ENCODE measurements around the gene UBE2E2. TPM values are rescaled to one million over a fixed set of nuclear protein-coding genes. Genes with fewer than 3 reads are reported as not detected.

UBE2E2 gene
- polyA plus RNA-seq, 1 donor (not counting 4 experiments of a cell fraction or from before 2014, with no cell fraction given), result 63.2 TPM

GRCh38 chr3:23552506-23552905 lies 349.4 kb downstream of the UBE2E2 start:
- Histone ChIP-seq H3K27ac (ENCODE audit: control insufficient read depth, insufficient read depth, low read length) (no peak overlapping the region), H3K9me3 (ENCODE audit: control insufficient read depth, low read depth, low read length) (no peaks in the 10 kb centered on the region), H3K9ac (ENCODE audit: control insufficient read depth, extremely low read depth, insufficient read depth, low read length) (no peak overlapping the region), H3K4me3 (ENCODE audit: control insufficient read depth in 2 of 3, extremely low read depth in 1 of 3, insufficient read depth in 2 of 3, low read depth in 1 of 3, low read length in 3 of 3) (no peak overlapping the region), H2AFZ (ENCODE audit: control insufficient read depth, low read length) (no peak overlapping the region), H3K4me1 (ENCODE audit: control insufficient read depth, extremely low read depth, insufficient read depth, low read length) (peaks cover 16% of the 10 kb centered on the region), H3K9me1 (ENCODE audit: control insufficient read depth, extremely low read depth, insufficient read depth, low read length) (no peaks in the 10 kb centered on the region), H4K20me1 (ENCODE audit: control insufficient read depth, extremely low read depth, insufficient read depth, low read length) (no peaks in the 10 kb centered on the region), H3K4me2 (ENCODE audit: control insufficient read depth, extremely low read depth, insufficient read depth, low read depth, low read length) (no peak overlapping the region), H3K36me3 (ENCODE audit: control insufficient read depth in 2 of 2, extremely low read depth in 1 of 2, insufficient read depth in 2 of 2, low read length in 2 of 2) (no peaks in the 10 kb centered on the region), H3K27me3 (ENCODE audit: control insufficient read depth, extremely low read depth, insufficient read depth, low read length) (no peaks in the 10 kb centered on the region), H3K79me2 (ENCODE audit: control insufficient read depth, insufficient read depth, low read length) (no peaks in the 10 kb centered on the region)
- no peak for DNase-seq (ENCODE audit: low read depth, low spot score)
- TF ChIP-seq EZH2 (IDR thresholded peaks at IDR 0.05; ENCODE audit: low read length), result no peak
- TF ChIP-seq CTCF (optimal IDR thresholded peaks at IDR 0.05 in 1 of 3, IDR thresholded peaks at IDR 0.05 in 1 of 3, conservative IDR thresholded peaks at IDR 0.05 in 1 of 3; ENCODE audit: extremely low read depth in 1 of 3, insufficient read depth in 2 of 3, low read length in 3 of 3), result no peak
- dilution Hi-C loops (cut with MboI; ENCODE audit: extremely low pct_ligation_motif_present, low sequenced_read_pairs), result no loop called here
- peak; percentile 43 for FAIRE-seq

DNA sequence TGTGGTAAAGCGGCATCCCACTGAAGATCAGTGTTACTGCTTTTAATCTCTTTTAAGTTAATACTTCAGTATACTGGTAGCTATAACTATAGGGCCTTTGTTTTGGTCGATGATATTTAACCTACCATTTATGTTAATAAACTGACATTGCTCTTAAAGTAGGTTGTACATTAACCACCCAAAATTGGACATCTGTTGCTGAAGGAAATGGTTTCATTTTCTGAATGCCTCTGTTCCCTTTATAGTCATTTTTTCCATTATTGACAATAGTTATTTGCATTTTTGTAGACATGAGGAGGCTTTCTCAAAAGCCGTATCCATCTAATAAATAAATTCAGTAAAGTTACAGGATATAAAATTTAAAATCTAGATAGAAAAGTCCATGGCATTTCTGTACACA lies 350.2 kb downstream of the UBE2E2 start:
- H3K4me3 ChIP-seq (ENCODE audit: control insufficient read depth in 2 of 3, extremely low read depth in 1 of 3, insufficient read depth in 2 of 3, low read depth in 1 of 3, low read length in 3 of 3), result no peak overlapping the region
- H2AFZ ChIP-seq (ENCODE audit: control insufficient read depth, low read length), result no peak overlapping the region
- dilution Hi-C loops (cut with MboI; ENCODE audit: extremely low pct_ligation_motif_present, low sequenced_read_pairs), result no loop called here
- no peaks in the 10 kb centered on the region for H3K27me3 ChIP-seq (ENCODE audit: control insufficient read depth, extremely low read depth, insufficient read depth, low read length)
- H3K27ac ChIP-seq (ENCODE audit: control insufficient read depth, insufficient read depth, low read length), result no peak overlapping the region
- H3K9me1 ChIP-seq (ENCODE audit: control insufficient read depth, extremely low read depth, insufficient read depth, low read length), result no peaks in the 10 kb centered on the region
- H4K20me1 ChIP-seq (ENCODE audit: control insufficient read depth, extremely low read depth, insufficient read depth, low read length), result no peaks in the 10 kb centered on the region
- no peaks in the 10 kb centered on the region for H3K79me2 ChIP-seq (ENCODE audit: control insufficient read depth, insufficient read depth, low read length)
- no peaks in the 10 kb centered on the region for H3K9me3 ChIP-seq (ENCODE audit: control insufficient read depth, low read depth, low read length)
- FAIRE-seq (no peak), DNase-seq (ENCODE audit: low read depth, low spot score) (no peak)
- no peaks in the 10 kb centered on the region for H3K36me3 ChIP-seq (ENCODE audit: control insufficient read depth in 2 of 2, extremely low read depth in 1 of 2, insufficient read depth in 2 of 2, low read length in 2 of 2)
- no peak for TF ChIP-seq CTCF (optimal IDR thresholded peaks at IDR 0.05 in 1 of 3, IDR thresholded peaks at IDR 0.05 in 1 of 3, conservative IDR thresholded peaks at IDR 0.05 in 1 of 3; ENCODE audit: extremely low read depth in 1 of 3, insufficient read depth in 2 of 3, low read length in 3 of 3)
- no peak for TF ChIP-seq EZH2 (IDR thresholded peaks at IDR 0.05; ENCODE audit: low read length)
- H3K4me2 ChIP-seq (ENCODE audit: control insufficient read depth, extremely low read depth, insufficient read depth, low read depth, low read length), result no peak overlapping the region
- no peak overlapping the region for H3K9ac ChIP-seq (ENCODE audit: control insufficient read depth, extremely low read depth, insufficient read depth, low read length)
- peaks cover 13% of the 10 kb centered on the region for H3K4me1 ChIP-seq (ENCODE audit: control insufficient read depth, extremely low read depth, insufficient read depth, low read length)

Data from keratinocyte (primary cell).